SK-N-SH (cell line): ENCODE measurements around the gene IQSEC3. TPM values are rescaled to one million over a fixed set of nuclear protein-coding genes. Genes with fewer than 3 reads are reported as not detected.

Experiments used
- CTCF ChIA-PET: fragments of 300-600, 350-600 bp; formaldehyde crosslinking; extraction: SDS; loops from one replicate; lab custom pipeline; 2021; lab: Yijun Ruan, JAX
- POLR2A ChIA-PET: fragments of 350-600 bp; sonication (Branson Sonifier 250); formaldehyde crosslinking; extraction: SDS; loops from one replicate; lab custom pipeline; 2020; ENCODE audit warnings: antibody characterized with exemption, inconsistent platforms; lab: Yijun Ruan, JAX
- DNase-seq: peaks from one replicate; pipeline ENCODE4 v3.0.0; 2012
- H2AFZ ChIP-seq: fragments of 200-600 bp; sonication (generic); 2 replicates; pipeline ENCODE4 v1.8.1; 2016; ENCODE audit warnings: antibody characterized with exemption, mild to moderate bottlenecking, low read depth
- H3F3A ChIP-seq: fragments of 200-600 bp; sonication (generic); replicated peaks from 2 replicates; pipeline ENCODE3; 2016; ENCODE audit warnings: antibody characterized with exemption, mild to moderate bottlenecking; ENCODE audit not compliant: insufficient read depth
- H3K27ac ChIP-seq, 2 experiments: fragments of 200-500 bp in 1 of 2; fragments of 200-600 bp in 1 of 2; sonication (Bioruptor generic) in 1 of 2; sonication (generic), shearing (Covaris generic) in 1 of 2; 2 replicates each; pipeline versions ENCODE4 v1.5.1 to v1.6.1; 2014 to 2016; ENCODE audit warnings: low read depth in 2 of 2, inconsistent platforms in 1 of 2, low read length in 1 of 2, mild to moderate bottlenecking in 1 of 2, mixed read lengths in 1 of 2
- H3K27me3 ChIP-seq: fragments of 200-600 bp; sonication (generic), shearing (Covaris generic); 2 replicates; pipeline ENCODE4 v1.6.1; 2016; ENCODE audit warnings: mixed run types; ENCODE audit not compliant: insufficient read depth
- H3K36me3 ChIP-seq, 2 experiments: fragments of 200-500 bp in 1 of 2; fragments of 200-600 bp in 1 of 2; sonication (Bioruptor generic) in 1 of 2; sonication (generic) in 1 of 2; replicated peaks in 1 of 2; 2 replicates each; pipeline versions ENCODE3 to v1.5.1; 2014 to 2016; ENCODE audit warnings: low read length in 1 of 2, mild to moderate bottlenecking in 1 of 2; ENCODE audit not compliant: insufficient read depth in 2 of 2, control insufficient read depth in 1 of 2
- H3K4me1 ChIP-seq, 2 experiments: fragments of 200-500 bp in 1 of 2; fragments of 200-600 bp in 1 of 2; sonication (Bioruptor generic) in 1 of 2; sonication (generic), shearing (Covaris generic) in 1 of 2; 2 replicates each; pipeline versions ENCODE4 v1.5.1 to v1.6.1; 2014 to 2016; ENCODE audit warnings: low read depth in 1 of 2, low read length in 1 of 2, mixed run types in 1 of 2; ENCODE audit not compliant: insufficient read depth in 2 of 2, control insufficient read depth in 1 of 2
- H3K4me2 ChIP-seq: fragments of 200-600 bp; sonication (generic), shearing (Covaris generic); 2 replicates; pipeline ENCODE4 v1.6.1; 2017; ENCODE audit warnings: mixed run types
- H3K4me3 ChIP-seq, 2 experiments: fragments of 200-500 bp in 1 of 2; fragments of 200-600 bp in 1 of 2; sonication (Bioruptor generic) in 1 of 2; sonication (generic), shearing (Covaris generic) in 1 of 2; 2 replicates each; pipeline versions ENCODE4 v1.5.1 to v1.8.1; 2014 to 2016; ENCODE audit warnings: low read depth in 2 of 2, inconsistent platforms in 1 of 2, low read length in 1 of 2, mild to moderate bottlenecking in 1 of 2, mixed read lengths in 1 of 2, moderate library complexity in 1 of 2
- H3K79me2 ChIP-seq: fragments of 200-600 bp; sonication (generic); 2 replicates; pipeline ENCODE4 v1.8.1; 2017; ENCODE audit warnings: mild to moderate bottlenecking; ENCODE audit not compliant: insufficient read depth
- H3K9ac ChIP-seq: fragments of 200-600 bp; sonication (generic); 2 replicates; pipeline ENCODE4 v1.6.1; 2017; ENCODE audit warnings: mixed run types
- H3K9me2 ChIP-seq: fragments of 200-600 bp; sonication (generic); 2 replicates; pipeline ENCODE4 v1.6.1; 2017; ENCODE audit warnings: mixed run types
- H3K9me3 ChIP-seq: fragments of 200-600 bp; sonication (generic); 2 replicates; pipeline ENCODE4 v1.6.1; 2017; ENCODE audit warnings: mixed run types, mild to moderate bottlenecking, moderate library complexity
- H4K20me1 ChIP-seq: fragments of 200-600 bp; sonication (generic); 2 replicates; pipeline ENCODE4 v1.6.1; 2017; ENCODE audit warnings: mild to moderate bottlenecking, mixed run types; ENCODE audit not compliant: insufficient read depth
- CTCF ChIP-seq: fragments of 200-600 bp; sonication (generic); IDR thresholded peaks from 2 replicates; pipeline ENCODE4 v1.6.1; 2017; ENCODE audit warnings: antibody characterized with exemption, mild to moderate bottlenecking, moderate library complexity
- ELF1 ChIP-seq: IDR thresholded peaks from 2 replicates; pipeline ENCODE4 v1.4.0; 2012
- EP300 ChIP-seq, 2 experiments: IDR thresholded peaks; 2 replicates each; pipeline versions ENCODE4 v1.4.0 to v1.6.1; 2012; ENCODE audit warnings: borderline replicate concordance in 1 of 2, low read depth in 1 of 2, low read length in 1 of 2
- FOSL2 ChIP-seq: IDR thresholded peaks from 2 replicates; pipeline ENCODE4 v1.4.0; 2012; ENCODE audit warnings: low read depth, mild to moderate bottlenecking, moderate library complexity, borderline replicate concordance
- IRF3 ChIP-seq: fragments of 150-350 bp; IDR thresholded peaks from 2 replicates; pipeline ENCODE4 v1.6.1; 2016; ENCODE audit warnings: mild to moderate bottlenecking, low read depth, low read length
- MAX ChIP-seq: IDR thresholded peaks from 2 replicates; pipeline ENCODE4 v1.4.0; 2012; ENCODE audit warnings: low read depth
- MXI1 ChIP-seq: IDR thresholded peaks from 2 replicates; pipeline ENCODE4 v1.6.1; 2012; ENCODE audit warnings: mild to moderate bottlenecking, low read depth, low read length, improper control_type of control experiment
- NFIC ChIP-seq: IDR thresholded peaks from 2 replicates; pipeline ENCODE4 v1.4.0; 2012; ENCODE audit warnings: borderline replicate concordance
- NRF1 ChIP-seq: IDR thresholded peaks from 2 replicates; pipeline ENCODE4 v1.6.1; 2012; ENCODE audit warnings: low read depth, mild to moderate bottlenecking, low read length
- PBX3 ChIP-seq: IDR thresholded peaks from 2 replicates; pipeline ENCODE4; 2012
- RCOR1 ChIP-seq: fragments of 150-350 bp; IDR thresholded peaks from 2 replicates; pipeline ENCODE4 v1.6.1; 2017; ENCODE audit warnings: antibody characterized with exemption, low read length
- TAF1 ChIP-seq: IDR thresholded peaks from 2 replicates; pipeline ENCODE4 v1.6.1; 2012; ENCODE audit warnings: low read depth, mild to moderate bottlenecking, low read length, moderate library complexity, borderline replicate concordance
- TCF12 ChIP-seq: IDR thresholded peaks from 2 replicates; pipeline ENCODE4 v1.4.0; 2012
- YY1 ChIP-seq: IDR thresholded peaks from 2 replicates; pipeline ENCODE4 v1.4.0; 2012; ENCODE audit warnings: low read depth, mild to moderate bottlenecking
- ZBTB33 ChIP-seq: IDR thresholded peaks from 2 replicates; pipeline ENCODE4 v1.4.0; 2012; ENCODE audit warnings: low read depth, borderline replicate concordance
- WGBS: methylation state at CpG from one replicate; pipeline ENCODE4 v1.1.6; 2017; ENCODE audit warnings: low lambda C conversion rate; 5-methylcytosine and 5-hydroxymethylcytosine counted together
- polyA plus RNA-seq, 3 experiments: library from polyadenylated mRNA; depleted of rRNA; stranded (reverse); fragments of >200 nt; gene quantifications; 2 replicates each; pipeline ENCODE4 v1.2.3, GENCODE V29; 2012

IQSEC3 gene
- polyA plus RNA-seq, 1 of the 3 experiments (the other 2 are of a cell fraction), result 0.02 TPM

GRCh38 chr12:197347-197746 is 130.8 kb downstream of the IQSEC3 start:
- DNase-seq, result no peak
- H3K4me3 ChIP-seq, result no peak overlapping the region
- no peak overlapping the region for H3K4me2 ChIP-seq
- H3K9ac ChIP-seq, result no peak overlapping the region
- no peaks in the 10 kb centered on the region for H3K36me3 ChIP-seq
- H2AFZ ChIP-seq, result no peak overlapping the region
- peaks cover 8% of the 10 kb centered on the region for H3K27me3 ChIP-seq
- H3K27ac ChIP-seq, result no peak overlapping the region
- peaks cover 0 to 16% of the 10 kb centered on the region in 2 experiments; a peak in 2 of 4 replicates for H3K4me1 ChIP-seq
- ChIA-PET CTCF (no interaction called here), POLR2A (no interaction called here)
- H3K9me2 ChIP-seq, result no peaks in the 10 kb centered on the region
- TF ChIP-seq EP300 (IDR thresholded peaks at IDR 0.05; ENCODE audit: borderline replicate concordance in 1 of 2, low read depth in 1 of 2, low read length in 1 of 2) (no peak), RCOR1 (no peak), MXI1 (no peak), NRF1 (no peak), NFIC (no peak), PBX3 (no peak), TAF1 (no peak), TCF12 (no peak), YY1 (no peak)
- no peaks in the 10 kb centered on the region for H4K20me1 ChIP-seq
- H3F3A ChIP-seq, result peaks cover 5% of the 10 kb centered on the region
- no peaks in the 10 kb centered on the region for H3K9me3 ChIP-seq
- no peaks in the 10 kb centered on the region for H3K79me2 ChIP-seq
- 49% methylated on average over 3 of the region's 3 CpGs for WGBS

GRCh38 chr12:197911-198695 is 131.5 kb downstream of the IQSEC3 start:
- Histone ChIP-seq H3F3A (peaks cover 5% of the 10 kb centered on the region), H3K27ac (no peak overlapping the region), H3K4me2 (no peak overlapping the region), H3K9ac (no peak overlapping the region), H3K27me3 (peaks cover 9% of the 10 kb centered on the region), H3K9me2 (no peaks in the 10 kb centered on the region), H3K4me1 (peaks cover 0 to 16% of the 10 kb centered on the region in 2 experiments; a peak in 2 of 4 replicates), H2AFZ (no peak overlapping the region), H3K36me3 (no peaks in the 10 kb centered on the region), H4K20me1 (no peaks in the 10 kb centered on the region), H3K9me3 (no peaks in the 10 kb centered on the region), H3K79me2 (no peaks in the 10 kb centered on the region), H3K4me3 (no peak overlapping the region)
- DNase-seq, result no peak
- ChIA-PET POLR2A (no interaction called here), CTCF (interaction anchor here (0.6 to 6.9 kb wide), 7 partner anchors 9 to 46 kb away, joined by 3 to 43 read pairs (median 3); no protein-coding TSS in a partner anchor)
- WGBS, result 76% methylated on average over 7 of the region's 11 CpGs
- no peak for TF ChIP-seq ELF1
- TF ChIP-seq ZBTB33, result no peak
- no peak for TF ChIP-seq CTCF
- no peak for TF ChIP-seq FOSL2
- no peak for TF ChIP-seq IRF3
- no peak for TF ChIP-seq NFIC
- no peak for TF ChIP-seq MAX
